Mesenteric fat pad (tissue), 1 donor: ENCODE results near the gene ANTXR1. TPM values are rescaled to one million over a fixed set of nuclear protein-coding genes. Genes with fewer than 3 reads are reported as not detected.

Source experiments
- DNase-seq: peaks from one replicate; pipeline ENCODE4 v3.0.0-alpha.2; 2020; ENCODE audit warnings: low spot score
- total RNA-seq: library from RNA; stranded (reverse); fragmentation: NEBNext Ultra II Directional; extraction: Animal tissue kit (Norgen Biotek cat#: 25700); gene quantifications from one replicate; pipeline ENCODE4 v1.2.1, GENCODE V29; 2021
- donor health status: DM: yes; HTN: yes; CAD: no.

ANTXR1 gene
- total RNA-seq, 1 donor from 2014 or later: 51.9 TPM

- DNase-seq: no peak
Observed at GRCh38 chr2:69204654-69205053, 191.7 kb downstream of the ANTXR1 start.

DNA sequence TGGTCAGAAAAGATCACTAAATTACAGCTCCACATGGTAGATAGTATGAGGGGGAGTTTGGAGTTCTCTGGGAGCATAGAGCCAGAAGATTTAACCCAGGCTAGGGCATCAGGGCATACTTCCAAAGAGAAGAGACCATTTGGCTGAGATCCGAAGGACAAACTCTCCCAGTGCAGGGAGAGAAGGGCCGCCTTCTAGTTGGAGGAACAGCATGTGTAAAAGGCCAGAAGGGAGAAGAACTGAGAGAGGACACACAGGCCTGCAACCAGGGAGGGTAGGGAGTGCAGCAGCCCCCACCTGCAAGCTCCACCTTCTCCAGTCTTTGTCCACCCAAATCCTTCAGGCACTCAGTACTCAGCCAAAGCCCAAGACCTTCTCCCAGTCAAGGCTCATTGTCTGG lies 192.1 kb downstream of the ANTXR1 start:
- DNase-seq: no peak

DNA sequence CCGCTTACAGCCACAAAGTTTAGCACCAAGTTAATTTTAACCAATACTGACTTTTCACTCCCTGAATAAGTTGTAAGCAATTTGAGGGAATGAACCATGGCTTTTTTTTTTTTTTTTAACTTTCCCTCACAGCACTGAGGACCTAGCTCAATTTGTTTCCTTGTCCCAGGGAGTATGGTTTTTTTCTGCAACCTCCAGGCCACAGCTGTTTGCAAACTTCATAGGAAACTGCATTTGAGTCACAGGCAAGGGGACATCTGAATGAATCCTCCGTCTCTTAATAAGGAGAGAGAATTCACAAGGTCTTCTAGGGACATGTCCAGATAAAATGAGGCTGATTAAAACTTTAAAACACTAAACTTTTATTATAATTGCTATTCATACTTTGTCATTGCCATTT lies 192.5 kb downstream of the ANTXR1 start:
- no peak for DNase-seq

DNA sequence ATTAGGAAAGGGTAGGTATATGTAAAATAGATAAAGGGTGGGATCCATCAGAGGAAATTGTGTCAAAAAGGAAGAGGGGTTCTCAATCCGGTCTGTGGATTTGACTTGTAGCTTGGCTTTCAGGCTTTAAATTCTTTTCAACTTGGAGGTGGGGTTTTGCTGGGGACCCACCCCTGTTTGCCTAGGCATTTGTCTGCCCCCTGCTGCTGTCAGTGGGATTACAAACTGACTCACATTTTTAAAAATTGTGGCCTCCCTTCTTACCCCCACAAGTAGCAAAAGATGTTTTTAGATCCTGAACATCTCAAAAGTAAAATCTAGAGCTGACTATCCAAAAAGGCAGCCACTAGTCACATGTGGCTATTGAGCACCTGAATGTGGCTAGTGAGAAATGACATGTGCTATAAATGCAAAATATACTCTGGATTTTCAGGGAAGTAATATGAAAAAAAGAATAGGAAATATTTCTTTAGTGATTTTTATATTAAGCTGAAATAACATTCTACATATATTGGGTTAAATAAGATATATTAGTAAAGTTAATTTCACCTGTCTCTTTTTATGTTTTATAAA lies 195.1 kb downstream of the ANTXR1 start:
- DNase-seq: no peak

GRCh38 chr2:69209482-69209881 lies 196.5 kb downstream of the ANTXR1 start:
- DNase-seq: no peak

- no peak for DNase-seq
Observed at GRCh38 chr2:69210385-69210784, 197.4 kb downstream of the ANTXR1 start.

DNA sequence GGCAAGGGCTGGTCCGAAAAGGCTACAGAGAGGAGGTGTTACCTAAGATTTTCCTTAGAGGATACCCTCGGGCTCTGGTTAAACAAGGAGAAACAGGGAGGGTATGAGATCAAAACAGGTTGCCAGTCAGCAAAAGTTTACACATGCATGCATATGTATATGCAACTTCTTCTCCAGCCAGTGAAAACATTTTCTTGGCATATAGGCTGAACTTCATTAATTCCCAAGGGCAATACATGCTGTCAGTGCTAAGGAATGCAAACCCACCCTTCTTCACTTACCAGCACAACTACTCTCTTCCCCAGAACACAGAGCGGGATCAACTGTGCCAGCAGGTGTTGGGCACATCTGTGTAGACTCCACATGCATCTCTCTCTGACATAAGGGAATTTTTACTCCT lies 198.1 kb downstream of the ANTXR1 start:
- DNase-seq: no peak

DNA sequence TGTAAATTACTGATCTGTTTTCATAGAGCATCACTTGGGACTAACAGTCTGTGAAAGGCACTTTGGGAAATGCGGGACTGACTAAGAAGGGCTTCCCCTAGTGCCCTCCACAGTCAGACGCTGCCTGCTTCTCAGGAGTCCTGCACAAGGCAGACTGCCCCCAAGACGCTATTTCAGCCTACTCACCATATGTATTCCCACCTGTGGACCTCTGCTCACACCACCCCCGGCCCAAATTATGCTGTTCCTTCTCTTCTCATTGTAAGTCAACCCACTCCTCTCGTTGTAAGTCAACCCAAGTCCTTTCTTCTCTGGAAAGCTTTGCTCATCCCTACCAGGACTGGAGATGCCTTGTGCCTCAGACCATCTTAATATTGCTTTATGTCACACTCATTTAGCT lies 198.7 kb downstream of the ANTXR1 start:
- DNase-seq: no peak

GRCh38 chr2:69212238-69213028 lies 199.5 kb downstream of the ANTXR1 start:
- no peak for DNase-seq

DNA sequence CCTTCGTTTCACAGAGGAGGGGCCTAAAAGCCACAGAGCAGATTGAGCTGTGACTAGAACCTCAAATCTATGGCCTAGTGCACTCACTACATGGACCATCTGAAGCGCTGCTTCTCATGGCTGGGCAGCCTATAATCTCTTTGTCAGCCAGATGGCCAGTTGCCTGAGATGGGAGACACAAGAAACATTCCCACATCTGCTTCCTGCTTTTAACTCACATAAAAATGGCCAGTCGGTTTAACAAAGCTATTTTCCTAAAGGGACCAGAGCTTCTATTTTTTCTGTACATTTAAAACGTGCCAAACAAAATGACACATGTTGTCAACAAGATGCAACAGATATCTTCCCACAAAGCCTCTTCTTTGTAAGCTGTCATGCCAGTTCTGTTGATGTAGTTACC lies 200.2 kb downstream of the ANTXR1 start:
- no peak for DNase-seq

GRCh38 chr2:69213782-69214181 lies 200.8 kb downstream of the ANTXR1 start:
- no peak for DNase-seq

- no peak for DNase-seq
Observed at GRCh38 chr2:69214898-69215297, 201.9 kb downstream of the ANTXR1 start.

GRCh38 chr2:69216535-69217332 lies 203.8 kb downstream of the ANTXR1 start:
- DNase-seq: no peak

GRCh38 chr2:69217333-69218080 lies 204.5 kb downstream of the ANTXR1 start:
- DNase-seq: no peak

GRCh38 chr2:69221512-69221911 lies 208.5 kb downstream of the ANTXR1 start:
- no peak for DNase-seq

DNA sequence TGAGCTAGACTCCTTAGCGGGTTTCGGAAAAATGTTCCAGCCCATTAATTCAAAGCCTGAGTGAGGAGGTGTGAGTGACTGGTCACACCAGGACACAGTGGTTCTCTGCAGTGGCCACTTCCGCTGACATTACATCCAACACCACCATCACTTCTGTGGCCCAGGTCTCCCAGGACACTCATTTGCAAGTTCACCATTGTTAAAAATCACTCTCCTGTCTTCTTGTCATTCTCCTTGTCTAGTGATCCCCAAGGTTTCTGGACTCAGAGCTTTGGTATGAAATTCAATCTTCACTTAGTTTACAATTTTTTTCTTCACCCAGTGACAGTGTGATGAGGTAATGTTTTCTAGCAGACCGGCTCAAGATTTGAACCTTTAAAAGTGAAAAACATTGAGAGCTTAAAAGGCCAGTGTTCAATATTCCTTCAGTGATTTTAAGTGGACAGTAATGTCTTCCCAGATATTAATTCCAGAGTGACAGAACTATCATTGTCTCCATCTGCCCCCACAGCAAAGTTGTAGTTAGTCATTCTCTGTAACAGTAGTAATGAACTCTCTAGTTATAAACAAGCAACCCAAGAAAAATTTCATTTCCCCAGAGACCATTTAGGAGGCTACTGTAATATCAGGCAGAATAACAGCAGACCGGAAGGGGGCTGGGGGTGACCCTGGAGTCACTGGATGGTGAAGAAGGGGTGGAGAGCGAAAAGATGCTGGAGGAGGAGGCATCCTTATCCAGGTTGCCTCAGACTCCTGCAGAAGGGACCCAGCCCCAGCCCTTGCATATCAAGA lies 209.2 kb downstream of the ANTXR1 start:
- no peak for DNase-seq

DNA sequence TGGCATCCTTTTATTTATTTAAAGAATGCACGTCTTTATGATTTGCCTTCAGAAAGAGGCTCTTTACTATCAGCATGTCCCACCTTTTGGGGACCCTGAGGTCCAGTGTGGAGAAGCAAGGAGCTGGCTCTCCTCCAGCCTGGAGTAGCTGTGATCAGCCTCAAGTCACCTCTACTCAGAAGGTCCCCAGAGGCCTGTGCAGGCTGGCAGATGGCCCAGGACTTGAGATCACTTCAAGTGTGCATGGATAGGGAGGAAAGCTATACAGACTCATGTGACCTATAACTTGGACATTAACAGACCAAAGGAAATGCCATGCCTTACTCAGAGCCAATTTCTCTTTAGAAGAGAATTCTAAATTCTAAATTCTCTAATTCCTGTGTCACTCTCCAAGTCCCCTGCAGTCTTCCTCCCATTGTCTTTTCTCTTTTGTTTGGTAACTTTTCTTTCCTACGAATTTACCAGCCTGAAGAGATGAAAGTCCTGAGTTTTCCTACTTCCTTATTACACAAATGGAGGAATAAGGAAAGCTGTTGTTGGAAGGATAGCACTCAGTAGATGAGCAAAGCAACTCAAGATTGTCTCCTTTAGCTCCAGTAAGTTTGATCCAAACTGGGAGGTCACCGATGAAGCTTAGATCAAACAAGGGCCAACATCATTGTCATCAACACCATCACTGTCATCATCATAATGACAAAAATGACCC lies 210.1 kb downstream of the ANTXR1 start:
- no peak for DNase-seq

DNA sequence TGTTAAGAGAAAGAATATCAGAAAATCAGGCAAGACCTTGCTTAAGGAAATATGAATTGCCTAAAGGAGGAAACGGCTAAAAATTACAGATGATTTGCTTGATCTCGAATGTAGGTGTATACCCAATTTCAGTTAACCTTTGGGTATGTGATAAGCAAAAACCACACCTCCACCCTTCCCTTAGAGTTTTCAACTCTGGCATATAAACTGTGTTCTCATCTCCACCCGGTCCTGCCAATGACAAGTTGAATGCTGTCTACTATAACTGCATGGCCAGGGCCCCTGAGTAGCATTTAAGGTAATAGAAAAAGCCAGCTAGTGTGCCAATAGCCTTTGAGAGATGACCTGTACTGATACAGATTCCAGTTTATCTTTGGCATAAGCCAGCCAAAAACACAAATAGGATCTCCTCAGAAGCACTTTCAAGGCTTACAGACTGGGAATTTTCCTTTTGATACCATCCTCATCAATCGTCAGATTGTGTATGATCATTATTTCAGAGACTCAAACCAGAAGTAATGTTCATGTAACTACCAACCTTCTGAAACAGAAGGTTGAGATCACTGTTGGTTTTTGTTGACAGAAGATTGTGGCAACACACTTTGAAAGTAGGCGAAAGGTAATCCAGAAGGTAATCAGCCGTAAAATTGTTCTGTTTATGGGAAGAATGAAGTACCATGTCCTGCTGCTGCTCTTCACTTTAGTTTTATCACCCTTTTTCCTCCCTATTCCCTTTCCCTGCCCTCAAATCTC lies 211.0 kb downstream of the ANTXR1 start:
- no peak for DNase-seq

DNA sequence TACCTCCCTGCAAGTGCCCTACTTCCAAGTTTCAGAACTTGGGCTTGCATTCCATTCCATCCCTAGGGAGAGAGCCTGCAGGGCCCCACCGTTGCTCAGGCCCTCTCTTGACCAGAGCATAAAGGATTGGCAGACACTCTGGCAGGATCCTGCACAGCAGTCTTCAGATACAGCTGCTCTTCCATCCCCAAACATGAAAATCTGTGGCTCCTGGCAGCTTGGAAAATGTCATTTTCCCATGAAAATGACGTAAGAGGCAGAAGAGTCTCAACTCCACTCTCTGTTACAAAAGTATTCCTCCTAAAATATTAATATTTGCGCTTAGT lies 211.5 kb downstream of the ANTXR1 start:
- no peak for DNase-seq

DNA sequence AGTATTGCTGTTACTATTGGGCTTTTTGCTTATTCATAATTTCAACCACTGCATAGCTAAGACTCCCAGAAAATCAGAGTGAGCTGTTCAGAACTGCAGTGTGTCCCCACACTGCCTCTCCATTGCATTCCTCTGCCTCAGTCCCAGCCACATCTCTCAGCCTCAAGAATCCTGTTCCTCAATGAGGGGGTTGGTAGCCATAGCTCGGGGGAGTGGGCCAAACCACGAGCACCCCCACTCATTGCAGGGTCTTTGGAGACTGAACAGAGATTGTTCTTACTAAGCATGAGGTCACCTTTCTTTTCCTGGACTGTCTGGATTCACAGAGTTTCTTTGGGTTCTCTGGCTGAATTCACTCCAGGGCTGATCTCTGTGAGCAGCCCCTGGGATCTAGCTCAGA lies 213.0 kb downstream of the ANTXR1 start:
- DNase-seq: no peak
